ENCODE data around the gene REEP3.

- TF ChIP-seq, protein P1, sequence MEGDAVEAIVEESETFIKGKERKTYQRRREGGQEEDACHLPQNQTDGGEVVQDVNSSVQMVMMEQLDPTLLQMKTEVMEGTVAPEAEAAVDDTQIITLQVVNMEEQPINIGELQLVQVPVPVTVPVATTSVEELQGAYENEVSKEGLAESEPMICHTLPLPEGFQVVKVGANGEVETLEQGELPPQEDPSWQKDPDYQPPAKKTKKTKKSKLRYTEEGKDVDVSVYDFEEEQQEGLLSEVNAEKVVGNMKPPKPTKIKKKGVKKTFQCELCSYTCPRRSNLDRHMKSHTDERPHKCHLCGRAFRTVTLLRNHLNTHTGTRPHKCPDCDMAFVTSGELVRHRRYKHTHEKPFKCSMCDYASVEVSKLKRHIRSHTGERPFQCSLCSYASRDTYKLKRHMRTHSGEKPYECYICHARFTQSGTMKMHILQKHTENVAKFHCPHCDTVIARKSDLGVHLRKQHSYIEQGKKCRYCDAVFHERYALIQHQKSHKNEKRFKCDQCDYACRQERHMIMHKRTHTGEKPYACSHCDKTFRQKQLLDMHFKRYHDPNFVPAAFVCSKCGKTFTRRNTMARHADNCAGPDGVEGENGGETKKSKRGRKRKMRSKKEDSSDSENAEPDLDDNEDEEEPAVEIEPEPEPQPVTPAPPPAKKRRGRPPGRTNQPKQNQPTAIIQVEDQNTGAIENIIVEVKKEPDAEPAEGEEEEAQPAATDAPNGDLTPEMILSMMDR (conservative IDR thresholded peaks at IDR 0.05 in 1 of 2, IDR thresholded peaks at IDR 0.05 in 1 of 2; ENCODE audit: low read depth in 1 of 2, low read length in 2 of 2): no peak
- no peak for TF ChIP-seq EZH2 (IDR thresholded peaks at IDR 0.05; ENCODE audit: low read length, missing control alignments)
Observed at GRCh38 chr10:63578501-63578900, 57.3 kb downstream of the REEP3 start.

All from fibroblast of lung (primary cell).